Lung (tissue), 12 donors: ENCODE results near the gene ADORA2B. TPM values are rescaled to one million over a fixed set of nuclear protein-coding genes. Genes with fewer than 3 reads are reported as not detected.

Source experiments
- ATAC-seq: fragments of 200-7000 bp; cut with Tn5 transposase; one replicate; pipeline ENCODE4 v1.9.1; 2020; ENCODE audit warnings: moderate number of reproducible peaks; ENCODE audit not compliant: insufficient read depth, low FRiP score
- DNase-seq, 3 donors: peaks; one replicate each; pipeline ENCODE4 v3.0.0-alpha.2; 2013 to 2017
- H3K27ac ChIP-seq, 2 donors: one replicate each; pipeline ENCODE4 v1.5.1; 2013; ENCODE audit warnings: mild to moderate bottlenecking in 2 of 2, moderate library complexity in 2 of 2, control low read depth in 1 of 2, inconsistent platforms in 1 of 2, low read depth in 1 of 2, low read length in 1 of 2
- H3K27me3 ChIP-seq, 3 donors: one replicate each; pipeline ENCODE4 v1.5.1; 2013; ENCODE audit warnings: low read length in 2 of 3; ENCODE audit not compliant: control insufficient read depth in 3 of 3, insufficient read depth in 3 of 3
- H3K36me3 ChIP-seq, 4 donors: one replicate each; pipeline ENCODE4 v1.5.1; 2013; ENCODE audit warnings: low read length in 4 of 4, mild to moderate bottlenecking in 1 of 4, moderate library complexity in 1 of 4; ENCODE audit not compliant: control insufficient read depth in 4 of 4, insufficient read depth in 4 of 4
- H3K4me1 ChIP-seq, 5 donors: one replicate each; pipeline ENCODE4 v1.5.1; 2013; ENCODE audit warnings: low read length in 5 of 5, mild to moderate bottlenecking in 2 of 5, moderate library complexity in 1 of 5; ENCODE audit not compliant: control insufficient read depth in 5 of 5, insufficient read depth in 5 of 5
- H3K4me3 ChIP-seq: one replicate; pipeline ENCODE4 v1.5.1; 2013; ENCODE audit warnings: mild to moderate bottlenecking, control low read depth, moderate library complexity
- H3K9ac ChIP-seq, 2 donors: one replicate each; pipeline ENCODE4 v1.5.1; 2013; ENCODE audit warnings: low read length in 2 of 2, control low read depth in 1 of 2; ENCODE audit not compliant: insufficient read depth in 1 of 2
- H3K9me3 ChIP-seq, 4 donors: one replicate each; pipeline ENCODE4 v1.5.1; 2013; ENCODE audit warnings: low read length in 3 of 4, mild to moderate bottlenecking in 1 of 4, moderate library complexity in 1 of 4; ENCODE audit not compliant: control insufficient read depth in 4 of 4, insufficient read depth in 3 of 4
- WGBS, 2 donors: extraction: QIAGEN DNeasy Blood & Tissue Kit; methylation state at CpG; one replicate each; pipeline ENCODE4 v1.1.7; 2013; 5-methylcytosine and 5-hydroxymethylcytosine counted together
- polyA plus RNA-seq, 2 donors: library from polyadenylated mRNA; stranded (reverse); fragments of 200-250 nt; gene quantifications; one replicate each; pipeline ENCODE4 v1.2.1, GENCODE V29; 2013
- total RNA-seq, 2 donors: library from RNA; depleted of rRNA in 1 of 2; stranded (reverse); fragments of >200 nt in 1 of 2; gene quantifications; one replicate each; pipeline ENCODE4 v1.2.1, GENCODE V29; 2014 to 2021
- TF ChIP-seq, protein P1 (sequence below): IDR thresholded peaks from 2 replicates; pipeline ENCODE4 v1.5.1; 2012; ENCODE audit warnings: mild to moderate bottlenecking; ENCODE audit errors: control extremely low read depth, extremely low read depth
- donor health status: control.
- donor health status: control.
- donor health status: Bipolar disorder and iron deficiency.
- donor health status: healthy.
- donor health status: DM: yes; HTN: yes; CAD: no.

Gene ADORA2B
- total and polyA plus RNA-seq, 4 donors = 4.2 to 9.3 (median 5.3) TPM

DNA sequence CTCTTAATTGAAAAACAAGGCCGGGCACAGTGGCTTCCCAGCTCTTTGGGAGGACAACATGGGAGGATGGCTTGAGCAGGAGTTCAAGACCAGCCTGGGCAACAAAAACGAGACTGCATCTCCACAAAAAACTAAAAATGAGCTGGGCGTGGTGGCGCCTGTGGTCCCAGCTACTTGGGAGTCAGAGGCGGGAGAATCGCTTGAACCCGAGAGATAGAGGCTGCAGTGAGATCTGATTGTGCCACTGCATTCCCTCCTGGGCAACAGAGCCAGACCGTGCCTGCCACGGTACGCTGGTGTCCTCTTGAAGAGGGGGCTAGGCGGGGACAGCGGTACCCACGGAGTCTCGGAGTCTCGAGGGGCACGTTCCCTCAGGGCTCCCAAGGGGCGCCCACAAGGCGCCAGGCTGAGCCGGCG, 27.9 kb upstream of the ADORA2B start:
- Histone ChIP-seq H3K4me3 (no peak overlapping the region), H3K9ac (no peak overlapping the region), H3K4me1 (peaks cover 0 to 8% (median 0%) of the 10 kb centered on the region in 5 donors), H3K27ac (no peak overlapping the region), H3K27me3 (peaks cover 0 to 4% (median 4%) of the 10 kb centered on the region in 3 donors), H3K36me3 (no peaks in the 10 kb centered on the region), H3K9me3 (peaks cover 0 to 2% (median 0%) of the 10 kb centered on the region in 4 donors)
- TF ChIP-seq, protein P1, sequence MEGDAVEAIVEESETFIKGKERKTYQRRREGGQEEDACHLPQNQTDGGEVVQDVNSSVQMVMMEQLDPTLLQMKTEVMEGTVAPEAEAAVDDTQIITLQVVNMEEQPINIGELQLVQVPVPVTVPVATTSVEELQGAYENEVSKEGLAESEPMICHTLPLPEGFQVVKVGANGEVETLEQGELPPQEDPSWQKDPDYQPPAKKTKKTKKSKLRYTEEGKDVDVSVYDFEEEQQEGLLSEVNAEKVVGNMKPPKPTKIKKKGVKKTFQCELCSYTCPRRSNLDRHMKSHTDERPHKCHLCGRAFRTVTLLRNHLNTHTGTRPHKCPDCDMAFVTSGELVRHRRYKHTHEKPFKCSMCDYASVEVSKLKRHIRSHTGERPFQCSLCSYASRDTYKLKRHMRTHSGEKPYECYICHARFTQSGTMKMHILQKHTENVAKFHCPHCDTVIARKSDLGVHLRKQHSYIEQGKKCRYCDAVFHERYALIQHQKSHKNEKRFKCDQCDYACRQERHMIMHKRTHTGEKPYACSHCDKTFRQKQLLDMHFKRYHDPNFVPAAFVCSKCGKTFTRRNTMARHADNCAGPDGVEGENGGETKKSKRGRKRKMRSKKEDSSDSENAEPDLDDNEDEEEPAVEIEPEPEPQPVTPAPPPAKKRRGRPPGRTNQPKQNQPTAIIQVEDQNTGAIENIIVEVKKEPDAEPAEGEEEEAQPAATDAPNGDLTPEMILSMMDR = no peak
- ATAC-seq (no peak), DNase-seq (no peak)
- WGBS, 2 donors = 46 to 47% methylated on average over 15 to 20 of the region's 20 CpGs

DNA sequence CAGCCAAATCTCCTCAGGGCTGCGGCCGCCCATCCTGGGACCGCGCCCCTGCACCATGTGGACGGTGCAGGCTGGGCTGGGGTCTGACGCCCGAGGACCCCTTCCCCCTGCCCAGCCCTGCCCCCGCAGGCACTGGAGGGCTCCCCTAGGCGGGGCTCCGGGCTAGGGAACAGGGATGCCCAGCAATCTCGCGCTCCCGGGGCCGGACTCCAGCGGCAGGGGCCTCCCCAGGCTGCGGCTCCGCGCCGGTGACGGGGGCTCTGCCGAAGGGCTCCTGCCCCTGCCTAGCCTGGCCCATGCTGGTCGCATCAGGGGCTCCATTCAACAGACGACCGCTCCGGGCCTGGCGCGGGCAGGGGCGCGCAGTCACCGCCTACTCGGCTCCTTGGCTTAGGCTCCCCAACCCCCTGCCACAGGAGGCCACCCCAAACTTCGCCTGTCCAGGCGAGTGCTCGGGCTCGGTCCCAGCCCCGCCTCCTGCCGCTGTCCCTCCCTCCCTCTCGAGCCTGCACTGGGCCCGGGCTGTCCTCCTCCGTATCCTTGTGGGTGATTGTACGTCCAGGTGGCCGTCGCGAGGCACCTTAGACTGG, 27.4 kb upstream of the ADORA2B start:
- peaks cover 0 to 2% (median 0%) of the 10 kb centered on the region in 4 donors for H3K9me3 ChIP-seq
- DNase-seq (peak in 1 of 3 donors; percentile 32), ATAC-seq (peak; percentile 53)
- peaks cover 0 to 8% (median 0%) of the 10 kb centered on the region in 5 donors for H3K4me1 ChIP-seq
- no peak overlapping the region for H3K9ac ChIP-seq
- TF ChIP-seq, protein P1 = no peak
- H3K36me3 ChIP-seq = no peaks in the 10 kb centered on the region
- H3K4me3 ChIP-seq = no peak overlapping the region
- H3K27ac ChIP-seq = no peak overlapping the region
- 18 to 19% methylated on average over 43 to 44 of the region's 44 CpGs for WGBS, 2 donors
- H3K27me3 ChIP-seq = peaks cover 0 to 4% (median 4%) of the 10 kb centered on the region in 3 donors

DNA sequence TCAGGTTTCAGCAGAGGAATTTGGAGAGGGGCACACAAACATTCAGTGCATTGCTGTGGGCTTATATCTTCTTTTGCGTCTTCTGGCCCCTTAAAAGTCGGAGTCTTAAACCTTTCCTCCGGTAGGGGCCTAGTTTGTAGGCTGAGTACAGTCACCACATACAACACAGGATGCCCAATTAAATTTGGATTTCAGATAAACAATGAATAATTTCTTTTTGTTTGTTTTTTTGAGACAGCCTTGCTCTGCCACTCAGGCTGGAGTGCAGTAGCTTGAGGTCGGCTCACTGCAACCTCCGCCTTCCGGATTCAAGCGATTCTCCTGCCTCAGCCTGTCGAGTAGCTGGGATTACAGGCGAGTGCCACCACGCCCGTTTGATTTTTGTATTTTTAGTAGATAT, 26.7 kb upstream of the ADORA2B start:
- no peak overlapping the region for H3K9ac ChIP-seq
- H3K27me3 ChIP-seq = peaks cover 0 to 4% (median 4%) of the 10 kb centered on the region in 3 donors
- no peak overlapping the region for H3K27ac ChIP-seq
- WGBS, 2 donors = 90 to 97% methylated on average over 11 of the region's 11 CpGs
- ATAC-seq (no peak), DNase-seq (no peak)
- H3K4me3 ChIP-seq = no peak overlapping the region
- TF ChIP-seq, protein P1 = no peak
- H3K9me3 ChIP-seq = peaks cover 0 to 2% (median 0%) of the 10 kb centered on the region in 4 donors
- H3K36me3 ChIP-seq = no peaks in the 10 kb centered on the region
- H3K4me1 ChIP-seq = peaks cover 0 to 7% (median 0%) of the 10 kb centered on the region in 5 donors
